Panc1 (cell line): ENCODE results near the gene CPM. TPM values are rescaled to one million over a fixed set of nuclear protein-coding genes. Genes with fewer than 3 reads are reported as not detected.
"Not testable (repeated sequence)": the region's sequence is repeated elsewhere in the genome, so short reads cannot be mapped to it uniquely, and the experiment has no call there.

Experiments
- ATAC-seq: fragments of 200-7000 bp; cut with Tn5 transposase; 2 replicates; pipeline ENCODE4 v1.9.1; 2020; ENCODE audit warnings: mild to moderate bottlenecking, moderate library complexity
- BruUV-seq: library from RNA; stranded (reverse); fragments of 400-500 nt; replicated peaks from 2 replicates; lab custom pipeline; 2021; lab: Mats Ljungman, UMichigan
- CTCF ChIA-PET: fragments of 300-600 bp; sonication (Branson Sonifier 250); formaldehyde crosslinking; loops from one replicate; lab custom pipeline; 2022; ENCODE audit warnings: antibody characterized with exemption; lab: Charles Lee
- POLR2A ChIA-PET: fragments of 300-600 bp; sonication (Branson Sonifier 250); formaldehyde crosslinking; loops from one replicate; lab custom pipeline; 2022; ENCODE audit warnings: antibody characterized with exemption; lab: Charles Lee
- DNase-seq: peaks from one replicate; pipeline ENCODE4 v3.0.0-alpha.2; 2010; ENCODE audit warnings: low read depth, low spot score
- H3K27ac ChIP-seq: 2 replicates; pipeline ENCODE4 v1.5.1; 2011; ENCODE audit warnings: mild to moderate bottlenecking, low read length, inconsistent platforms
- H3K27me3 ChIP-seq: fragments of 200-500 bp; sonication (Bioruptor generic); 2 replicates; pipeline ENCODE4 v1.6.0; 2014; ENCODE audit warnings: low read length, inconsistent platforms; ENCODE audit not compliant: control insufficient read depth, insufficient read depth
- H3K36me3 ChIP-seq: fragments of 200-500 bp; sonication (Bioruptor generic); 2 replicates; pipeline ENCODE4 v1.5.1; 2014; ENCODE audit warnings: inconsistent platforms, mild to moderate bottlenecking, low read length, moderate library complexity; ENCODE audit not compliant: control insufficient read depth, insufficient read depth
- H3K4me1 ChIP-seq: 2 replicates; pipeline ENCODE4 v1.5.1; 2011; ENCODE audit warnings: inconsistent platforms, mild to moderate bottlenecking, low read length, moderate library complexity; ENCODE audit not compliant: control insufficient read depth, insufficient read depth
- H3K4me3 ChIP-seq, 2 experiments: 2 replicates each; pipeline ENCODE4 v1.5.1; 2011 to 2012; ENCODE audit warnings: low read depth in 2 of 2, low read length in 2 of 2, mild to moderate bottlenecking in 2 of 2, inconsistent platforms in 1 of 2, moderate library complexity in 1 of 2
- H3K9me3 ChIP-seq: fragments of 200-500 bp; sonication (Bioruptor generic); 2 replicates; pipeline ENCODE4 v1.5.1; 2014; ENCODE audit warnings: low read depth, mild to moderate bottlenecking, inconsistent platforms, low read length, moderate library complexity; ENCODE audit not compliant: control insufficient read depth, insufficient read depth
- POLR2AphosphoS5 ChIP-seq: IDR thresholded peaks from 2 replicates; pipeline ENCODE4 v1.6.1; 2012; ENCODE audit warnings: mild to moderate bottlenecking, low read depth, low read length, moderate library complexity
- SIN3A ChIP-seq: IDR thresholded peaks from 2 replicates; pipeline ENCODE4 v1.6.1; 2012; ENCODE audit warnings: low read depth, mild to moderate bottlenecking, low read length, moderate library complexity, borderline replicate concordance; ENCODE audit not compliant: insufficient read depth
- TCF7L2 ChIP-seq: IDR thresholded peaks from 2 replicates; pipeline ENCODE4 v1.6.1; 2011; ENCODE audit warnings: mild to moderate bottlenecking, low read depth, low read length, inconsistent platforms
- in situ Hi-C: cut with HindIII; loops from 2 replicates; pipeline ENCODE4 v1.10.0; 2016; ENCODE audit warnings: low sequenced_read_pairs, low pct_unique_long_range_greater_than_20kb
- intact Hi-C: fragments of 100-400 bp; cut with micrococcal nuclease; formaldehyde crosslinking; loops from one replicate; pipeline ENCODE4 v1.10.0; 2022; ENCODE audit not compliant: unreplicated experiment
- total RNA-seq: library from RNA; stranded (reverse); gene quantifications from one replicate; pipeline ENCODE4 v1.2.1, GENCODE V29; 2021; ENCODE audit not compliant: unreplicated experiment
- TF ChIP-seq, protein P1 (sequence below), 2 experiments: IDR thresholded peaks; 2 replicates each; pipeline ENCODE4 v1.6.1; 2011 to 2012; ENCODE audit warnings: low read depth in 2 of 2, control low read depth in 1 of 2, low read length in 1 of 2, mild to moderate bottlenecking in 1 of 2, moderate library complexity in 1 of 2; ENCODE audit not compliant: insufficient read depth in 1 of 2
- TF ChIP-seq, protein P2 (sequence below): fragments of 450-650 bp; IDR thresholded peaks from 2 replicates; pipeline ENCODE4 v1.5.1; 2017; ENCODE audit warnings: mild to moderate bottlenecking

CPM gene
- total RNA-seq, 1 experiment from 2014 or later, result 11.2 TPM

DNA sequence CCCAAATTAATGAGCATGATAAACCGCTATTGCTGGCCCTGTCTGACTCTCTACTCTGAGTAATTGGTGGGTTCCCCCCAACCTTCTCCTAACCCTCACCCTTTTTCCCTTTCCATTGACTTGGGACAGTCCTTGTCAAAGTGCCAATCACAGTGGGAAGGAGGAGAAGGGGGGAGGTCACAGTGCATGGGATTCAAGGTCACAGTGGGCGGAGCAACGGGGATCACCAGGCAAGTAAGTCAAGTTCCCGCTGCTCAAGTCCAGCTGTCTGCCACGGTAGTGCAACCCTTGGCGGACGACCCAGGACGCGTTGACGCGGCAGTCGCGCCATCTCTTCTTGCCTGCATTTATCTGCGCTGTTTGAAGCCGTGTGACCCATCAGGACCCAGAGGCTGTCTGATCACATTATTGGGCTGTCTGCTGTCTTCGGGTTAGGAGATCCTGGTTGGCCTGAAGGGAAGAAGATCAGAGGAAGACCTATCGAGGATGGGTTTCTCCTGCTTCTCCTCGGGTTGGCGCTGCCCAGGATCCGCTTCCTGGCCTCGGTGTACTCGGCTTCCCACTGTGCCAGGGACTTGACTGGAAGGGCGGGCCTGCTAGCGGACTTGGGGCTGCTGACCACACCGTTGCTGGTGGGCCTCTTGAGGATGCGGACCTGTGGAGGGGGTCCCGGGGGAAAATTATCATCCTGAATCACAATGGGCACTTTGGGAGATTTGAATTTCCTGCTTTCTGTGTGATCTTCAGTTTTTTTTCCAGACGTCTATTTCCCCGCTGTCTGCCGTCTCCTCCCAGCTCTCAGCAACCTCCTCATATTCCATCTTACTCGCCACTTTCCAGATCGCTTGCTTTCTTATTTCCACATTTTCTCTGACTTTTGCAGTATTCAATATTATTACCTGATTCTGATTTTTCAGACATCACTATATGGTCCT is 128.0 kb downstream of the CPM start:
- ChIA-PET CTCF (no interaction called here), POLR2A (no interaction called here)
- intact Hi-C loops (no loop called here), in situ Hi-C loops (no loop called here)
- BruUV-seq, result no TSS peak
- H3K9me3 ChIP-seq, result no peaks in the 10 kb centered on the region
- DNase-seq (no peak), ATAC-seq (no peak)
- TF ChIP-seq SIN3A, result no peak
- TF ChIP-seq POLR2AphosphoS5, result no peak
- TF ChIP-seq, protein P1, sequence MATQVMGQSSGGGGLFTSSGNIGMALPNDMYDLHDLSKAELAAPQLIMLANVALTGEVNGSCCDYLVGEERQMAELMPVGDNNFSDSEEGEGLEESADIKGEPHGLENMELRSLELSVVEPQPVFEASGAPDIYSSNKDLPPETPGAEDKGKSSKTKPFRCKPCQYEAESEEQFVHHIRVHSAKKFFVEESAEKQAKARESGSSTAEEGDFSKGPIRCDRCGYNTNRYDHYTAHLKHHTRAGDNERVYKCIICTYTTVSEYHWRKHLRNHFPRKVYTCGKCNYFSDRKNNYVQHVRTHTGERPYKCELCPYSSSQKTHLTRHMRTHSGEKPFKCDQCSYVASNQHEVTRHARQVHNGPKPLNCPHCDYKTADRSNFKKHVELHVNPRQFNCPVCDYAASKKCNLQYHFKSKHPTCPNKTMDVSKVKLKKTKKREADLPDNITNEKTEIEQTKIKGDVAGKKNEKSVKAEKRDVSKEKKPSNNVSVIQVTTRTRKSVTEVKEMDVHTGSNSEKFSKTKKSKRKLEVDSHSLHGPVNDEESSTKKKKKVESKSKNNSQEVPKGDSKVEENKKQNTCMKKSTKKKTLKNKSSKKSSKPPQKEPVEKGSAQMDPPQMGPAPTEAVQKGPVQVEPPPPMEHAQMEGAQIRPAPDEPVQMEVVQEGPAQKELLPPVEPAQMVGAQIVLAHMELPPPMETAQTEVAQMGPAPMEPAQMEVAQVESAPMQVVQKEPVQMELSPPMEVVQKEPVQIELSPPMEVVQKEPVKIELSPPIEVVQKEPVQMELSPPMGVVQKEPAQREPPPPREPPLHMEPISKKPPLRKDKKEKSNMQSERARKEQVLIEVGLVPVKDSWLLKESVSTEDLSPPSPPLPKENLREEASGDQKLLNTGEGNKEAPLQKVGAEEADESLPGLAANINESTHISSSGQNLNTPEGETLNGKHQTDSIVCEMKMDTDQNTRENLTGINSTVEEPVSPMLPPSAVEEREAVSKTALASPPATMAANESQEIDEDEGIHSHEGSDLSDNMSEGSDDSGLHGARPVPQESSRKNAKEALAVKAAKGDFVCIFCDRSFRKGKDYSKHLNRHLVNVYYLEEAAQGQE (IDR thresholded peaks at IDR 0.05; ENCODE audit: insufficient read depth in 1 of 2, low read depth in 2 of 2, low read length in 1 of 2), result no peak
- TF ChIP-seq, protein P2, sequence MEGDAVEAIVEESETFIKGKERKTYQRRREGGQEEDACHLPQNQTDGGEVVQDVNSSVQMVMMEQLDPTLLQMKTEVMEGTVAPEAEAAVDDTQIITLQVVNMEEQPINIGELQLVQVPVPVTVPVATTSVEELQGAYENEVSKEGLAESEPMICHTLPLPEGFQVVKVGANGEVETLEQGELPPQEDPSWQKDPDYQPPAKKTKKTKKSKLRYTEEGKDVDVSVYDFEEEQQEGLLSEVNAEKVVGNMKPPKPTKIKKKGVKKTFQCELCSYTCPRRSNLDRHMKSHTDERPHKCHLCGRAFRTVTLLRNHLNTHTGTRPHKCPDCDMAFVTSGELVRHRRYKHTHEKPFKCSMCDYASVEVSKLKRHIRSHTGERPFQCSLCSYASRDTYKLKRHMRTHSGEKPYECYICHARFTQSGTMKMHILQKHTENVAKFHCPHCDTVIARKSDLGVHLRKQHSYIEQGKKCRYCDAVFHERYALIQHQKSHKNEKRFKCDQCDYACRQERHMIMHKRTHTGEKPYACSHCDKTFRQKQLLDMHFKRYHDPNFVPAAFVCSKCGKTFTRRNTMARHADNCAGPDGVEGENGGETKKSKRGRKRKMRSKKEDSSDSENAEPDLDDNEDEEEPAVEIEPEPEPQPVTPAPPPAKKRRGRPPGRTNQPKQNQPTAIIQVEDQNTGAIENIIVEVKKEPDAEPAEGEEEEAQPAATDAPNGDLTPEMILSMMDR, result no peak
- no peak for TF ChIP-seq TCF7L2
- peak overlapping the region; percentile 94; the same call in 1 of the 2 replicates for H3K27ac ChIP-seq
- peaks cover 6% of the 10 kb centered on the region; the same call in 1 of the 2 replicates for H3K4me1 ChIP-seq
- no peaks in the 10 kb centered on the region for H3K27me3 ChIP-seq
- peaks cover 9% of the 10 kb centered on the region for H3K36me3 ChIP-seq
- H3K4me3 ChIP-seq, result no peak overlapping the region

DNA sequence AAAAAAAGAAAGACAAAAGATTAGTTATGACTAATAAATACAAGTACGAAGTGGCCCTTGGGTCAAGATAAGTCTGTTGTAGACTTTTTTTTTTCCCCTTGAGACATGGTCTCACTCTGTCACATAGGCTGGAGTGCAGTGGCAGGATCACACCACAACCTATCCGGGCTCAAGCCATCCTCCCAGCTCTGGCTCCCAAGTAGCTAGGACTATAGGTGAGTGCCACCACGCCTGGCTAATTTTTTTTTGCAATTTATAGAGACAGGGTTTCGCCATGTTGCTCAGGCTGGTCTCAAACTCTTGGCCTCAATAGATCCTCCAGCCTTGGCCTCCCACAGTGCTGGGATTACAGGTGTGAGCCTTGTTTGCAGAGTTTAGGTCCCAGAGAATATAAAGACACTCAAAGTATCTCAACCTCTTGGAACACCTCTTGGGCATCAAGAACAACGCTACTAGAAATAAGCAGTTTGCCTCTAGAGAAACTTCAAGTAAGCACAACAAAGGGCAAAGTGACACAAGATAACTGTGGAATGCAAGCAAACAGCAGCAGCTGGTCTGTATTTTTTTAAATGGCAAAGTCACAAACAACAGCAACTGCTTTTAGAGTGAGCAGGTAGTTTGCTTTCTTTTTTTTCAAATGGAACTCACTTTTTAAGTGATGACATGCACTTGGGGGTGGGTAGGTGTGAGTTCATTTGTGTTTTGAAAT is 128.9 kb downstream of the CPM start:
- no TSS peak for BruUV-seq
- in situ Hi-C loops, result no loop called here
- no peak overlapping the region for H3K27ac ChIP-seq
- H3K9me3 ChIP-seq, result no peaks in the 10 kb centered on the region
- ChIA-PET POLR2A (interaction anchor here (0.6 kb wide), 1 partner anchor 134 kb away, joined by 7 read pairs; no protein-coding TSS in a partner anchor), CTCF (no interaction called here)
- ATAC-seq (no peak), DNase-seq (no peak)
- no peak overlapping the region for H3K4me3 ChIP-seq
- H3K4me1 ChIP-seq, result peaks cover 6% of the 10 kb centered on the region; the same call in 1 of the 2 replicates
- TF ChIP-seq SIN3A (no peak), TCF7L2 (no peak), POLR2AphosphoS5 (no peak)
- TF ChIP-seq, protein P2, result no peak
- TF ChIP-seq, protein P1 (IDR thresholded peaks at IDR 0.05; ENCODE audit: insufficient read depth in 1 of 2, low read depth in 2 of 2, low read length in 1 of 2), result no peak
- peaks cover 2% of the 10 kb centered on the region; the same call in 1 of the 2 replicates for H3K36me3 ChIP-seq
- intact Hi-C loops, result no loop called here
- H3K27me3 ChIP-seq, result no peaks in the 10 kb centered on the region

DNA sequence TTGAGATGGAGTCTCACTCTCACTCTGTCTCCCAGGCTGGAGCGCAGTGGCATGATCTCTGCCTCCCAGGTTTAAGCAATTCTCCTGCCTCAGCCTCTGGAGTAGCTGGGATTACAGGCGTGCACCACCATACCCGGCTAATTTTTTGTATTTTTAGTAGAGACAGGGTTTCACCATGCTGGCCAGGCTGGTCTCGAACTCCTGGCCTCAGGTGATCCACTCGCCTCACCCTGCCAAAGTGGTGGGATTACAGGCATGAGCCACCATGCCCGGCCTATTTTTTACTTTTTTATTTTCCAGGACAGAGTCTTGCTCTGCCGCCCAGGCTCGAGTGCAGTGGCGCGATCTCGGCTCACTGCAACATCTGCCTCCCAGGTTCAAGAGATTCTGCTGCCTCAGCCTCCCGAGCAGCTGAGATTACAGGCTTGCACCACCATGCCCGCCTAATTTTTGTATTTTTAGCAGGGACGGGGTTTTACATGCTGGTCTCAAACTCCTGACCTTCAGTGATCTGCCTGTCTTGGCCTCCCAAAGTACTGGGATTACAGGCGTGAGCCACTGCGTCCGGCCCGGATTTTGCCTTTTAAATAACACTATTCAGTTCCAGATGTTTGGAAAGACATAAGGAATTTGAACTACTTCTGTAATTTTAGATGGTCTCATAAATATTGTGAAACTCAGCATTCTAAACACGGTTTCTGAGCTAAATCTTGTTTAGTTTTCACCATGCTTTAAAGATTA is 129.9 kb downstream of the CPM start:
- BruUV-seq, in situ Hi-C loops, intact Hi-C loops, H3K9me3 ChIP-seq, DNase-seq, H3K4me3 ChIP-seq, H3K36me3 ChIP-seq, H3K4me1 ChIP-seq, ATAC-seq, CTCF ChIA-PET, H3K27ac ChIP-seq, H3K27me3 ChIP-seq: not testable (repeated sequence)
- POLR2A ChIA-PET, result interaction anchor here (0.6 kb wide), 1 partner anchor 133 kb away, joined by 7 read pairs; no protein-coding TSS in a partner anchor
